DMS153 (cell line): Measurements from ENCODE around the gene CFAP299.

Experiments
- DNase-seq: peaks from one replicate; lab custom pipeline; 2025; lab: John Stamatoyannopoulos, UW

CFAP299 gene

DNA sequence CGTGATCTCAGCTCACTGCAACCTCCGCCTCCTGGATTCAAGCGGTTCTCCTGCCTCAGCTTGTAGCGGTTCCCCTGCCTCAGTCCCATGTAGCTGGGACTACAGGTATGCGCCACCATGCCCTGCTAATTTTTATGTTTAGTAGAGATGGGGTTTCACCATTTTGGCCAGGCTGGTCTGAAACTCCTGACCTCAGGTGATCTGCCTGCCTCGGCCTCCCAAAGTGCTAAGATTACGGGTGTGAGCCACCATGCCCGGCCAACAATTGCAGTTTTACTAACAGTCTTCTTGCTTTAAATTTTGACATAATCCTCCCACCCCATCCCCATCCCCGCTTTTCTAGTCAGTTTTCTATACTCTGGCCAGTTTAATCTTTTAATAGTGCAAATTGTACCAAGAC, 112.0 kb downstream of the CFAP299 start:
- no peak for DNase-seq

- no peak for DNase-seq
Measured at GRCh38 chr4:80448056-80448455, 112.5 kb downstream of the CFAP299 start.

GRCh38 chr4:80452055-80452454, 116.5 kb downstream of the CFAP299 start:
- no peak for DNase-seq

GRCh38 chr4:80452768-80453167, 117.2 kb downstream of the CFAP299 start:
- no peak for DNase-seq

DNA sequence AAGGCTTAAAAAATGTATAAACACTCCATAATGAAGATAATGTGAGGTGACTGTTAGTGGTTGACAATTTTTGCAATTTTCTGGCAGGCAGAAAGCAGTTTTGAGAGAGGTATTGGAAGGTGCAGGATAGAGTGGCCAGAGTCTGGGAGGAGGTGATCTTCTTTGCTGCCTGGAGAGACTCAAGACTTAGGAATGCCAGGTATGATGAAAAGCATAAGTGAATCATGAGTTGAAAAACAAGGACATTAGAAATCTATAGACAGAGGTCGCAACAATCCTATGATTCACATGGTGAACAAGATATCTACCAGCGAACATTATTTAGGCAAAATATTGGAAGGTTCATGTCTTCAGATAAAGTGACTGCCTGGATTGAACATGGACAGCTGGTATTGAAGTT, 118.5 kb downstream of the CFAP299 start:
- no peak for DNase-seq

- DNase-seq, result no peak
Measured at GRCh38 chr4:80454556-80454955, 119.0 kb downstream of the CFAP299 start.

GRCh38 chr4:80459918-80460473, 124.5 kb downstream of the CFAP299 start:
- DNase-seq, result no peak

GRCh38 chr4:80461412-80461811, 125.9 kb downstream of the CFAP299 start:
- DNase-seq, result peak; percentile 28

- DNase-seq, result no peak
Measured at GRCh38 chr4:80462621-80463091, 127.1 kb downstream of the CFAP299 start.

DNA sequence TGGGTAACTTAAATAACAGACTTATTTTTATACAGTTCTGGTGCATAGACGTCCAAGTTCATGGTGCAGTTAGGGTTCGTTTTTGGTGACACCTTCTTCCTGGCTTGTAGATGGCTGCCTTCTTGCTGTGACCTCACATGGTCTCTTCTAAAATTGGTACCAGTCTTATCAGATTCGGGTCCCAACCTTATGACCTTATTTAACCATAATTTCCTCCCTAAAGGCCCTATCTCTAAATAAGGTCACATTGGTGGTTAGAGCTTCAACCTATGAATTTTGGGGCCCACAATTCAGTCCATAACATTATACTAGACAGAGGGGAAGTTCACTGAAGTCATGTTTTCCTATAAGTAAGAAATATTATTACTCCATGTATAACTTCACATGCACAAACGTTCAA, 128.0 kb downstream of the CFAP299 start:
- no peak for DNase-seq

DNA sequence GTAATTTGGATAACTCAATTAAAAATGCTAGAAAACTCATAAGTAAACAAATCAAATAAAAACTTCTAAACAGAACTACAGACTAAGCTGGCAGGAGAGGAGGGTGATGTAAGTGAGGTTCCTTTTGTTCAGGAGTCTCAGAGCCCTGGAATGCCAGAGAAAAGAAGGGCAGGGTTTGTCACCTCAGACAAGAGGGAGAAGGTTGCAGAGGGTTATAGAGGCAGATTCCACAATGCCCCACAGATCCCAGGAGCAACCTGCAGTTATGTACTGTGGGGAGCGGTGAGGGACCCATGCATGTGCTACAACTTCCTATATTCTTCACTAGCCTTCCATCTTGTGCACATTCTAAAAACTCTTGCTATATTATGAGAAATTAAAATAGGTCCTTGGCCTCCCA, 129.7 kb downstream of the CFAP299 start:
- DNase-seq, result no peak

DNA sequence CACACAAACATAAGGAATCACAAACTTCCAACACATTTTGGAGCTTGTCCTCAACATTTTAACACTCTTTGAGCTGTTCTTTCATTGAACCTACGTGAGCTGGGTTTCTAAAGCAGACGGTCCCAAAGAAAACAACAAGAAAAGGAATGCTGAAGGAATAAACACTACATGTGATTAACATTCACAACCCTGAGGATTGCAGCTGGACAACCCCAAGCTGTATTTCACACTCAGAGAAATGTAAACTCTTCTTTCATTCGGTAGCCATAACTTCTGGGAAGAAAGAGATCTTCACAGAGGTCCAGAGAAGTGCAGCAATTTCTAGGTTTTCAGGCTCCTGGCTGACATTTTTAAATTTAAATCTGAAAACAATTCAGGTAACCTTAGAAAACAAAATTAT, 130.2 kb downstream of the CFAP299 start:
- no peak for DNase-seq

GRCh38 chr4:80466618-80467017, 131.1 kb downstream of the CFAP299 start:
- DNase-seq, result no peak

DNA sequence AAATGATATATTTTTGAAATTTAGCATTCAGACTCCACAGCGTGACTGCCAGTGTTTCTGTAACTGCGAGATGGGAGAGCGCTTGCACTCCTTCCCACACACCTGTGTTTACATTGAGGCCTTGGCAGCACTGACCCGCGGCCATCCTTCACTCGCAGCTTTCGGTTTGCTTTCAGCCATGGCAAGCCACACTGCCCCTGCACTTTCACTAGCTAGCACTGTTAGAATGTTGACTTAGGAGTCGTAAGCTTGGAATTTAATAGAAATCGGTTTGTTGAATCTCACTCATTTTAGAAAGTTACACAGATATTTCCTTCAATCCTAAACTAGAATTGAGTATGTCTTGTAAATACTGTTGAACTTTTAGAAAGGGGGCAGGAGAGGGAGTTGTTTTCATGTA, 136.2 kb downstream of the CFAP299 start:
- peak; percentile 49 for DNase-seq

- no peak for DNase-seq
Measured at GRCh38 chr4:80475236-80475635, 139.7 kb downstream of the CFAP299 start.

DNA sequence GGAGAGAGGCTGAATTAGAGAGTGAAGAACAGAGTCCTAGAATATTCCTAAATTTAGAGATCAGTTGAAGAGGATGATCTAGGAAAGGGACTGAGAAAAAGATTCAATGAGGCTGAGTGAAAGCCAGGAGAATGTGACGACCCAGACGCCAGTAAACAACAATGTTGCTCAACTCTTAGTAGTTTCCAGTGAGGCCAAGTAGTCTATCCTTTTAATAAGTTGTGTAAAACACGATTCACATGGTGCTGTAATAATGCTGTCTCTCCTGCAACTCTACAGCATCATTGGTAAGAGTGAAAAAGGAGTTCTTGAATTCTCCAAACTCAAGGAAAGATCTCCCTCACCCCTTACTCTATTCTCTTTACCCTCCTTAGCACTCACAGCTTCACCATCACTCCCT, 140.3 kb downstream of the CFAP299 start:
- DNase-seq, result no peak

GRCh38 chr4:80484712-80485111, 149.2 kb downstream of the CFAP299 start:
- DNase-seq, result no peak

- no peak for DNase-seq
Measured at GRCh38 chr4:80486603-80487002, 151.1 kb downstream of the CFAP299 start.

- DNase-seq, result no peak
Measured at GRCh38 chr4:80489798-80490197, 154.3 kb downstream of the CFAP299 start.

DNA sequence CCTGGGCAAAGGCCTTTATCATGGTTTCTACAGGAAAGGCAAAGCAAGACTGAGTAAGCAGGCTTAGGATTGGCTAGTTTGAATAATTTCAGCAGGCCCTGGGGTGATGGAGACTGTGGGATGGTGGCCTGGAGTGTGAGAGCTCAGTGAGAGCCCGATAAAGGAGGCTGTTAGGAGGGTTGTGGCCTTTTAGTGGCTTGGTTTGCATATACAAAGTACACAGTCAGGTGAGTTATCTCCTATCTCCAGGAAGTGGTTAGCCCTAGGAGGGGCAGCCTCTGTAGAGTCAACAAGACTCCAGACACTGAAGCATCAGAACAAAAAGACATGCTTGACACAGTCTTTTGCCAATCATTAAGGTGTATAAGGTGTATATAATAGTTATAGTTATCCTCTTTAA, 157.2 kb downstream of the CFAP299 start:
- peak; percentile 81 for DNase-seq

- no peak for DNase-seq
Measured at GRCh38 chr4:80495865-80496264, 160.3 kb downstream of the CFAP299 start.

DNA sequence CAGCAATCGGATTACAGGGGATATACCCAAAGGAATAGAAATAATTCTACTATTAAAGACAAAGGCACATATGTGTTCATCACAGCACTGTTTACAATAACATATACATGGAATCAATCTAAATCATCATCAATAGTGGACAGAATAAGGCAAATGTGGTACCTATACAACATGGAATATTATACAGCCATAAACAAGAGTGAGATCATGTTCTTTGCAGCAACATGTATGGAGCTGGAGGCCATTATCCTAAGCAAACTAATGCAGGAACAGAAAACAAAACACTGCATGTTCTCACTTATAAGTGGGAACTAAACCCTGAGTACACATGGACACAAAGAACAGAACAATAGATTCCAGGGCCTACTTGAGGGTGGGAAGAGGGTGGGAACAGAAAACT, 163.2 kb downstream of the CFAP299 start:
- DNase-seq, result no peak

DNA sequence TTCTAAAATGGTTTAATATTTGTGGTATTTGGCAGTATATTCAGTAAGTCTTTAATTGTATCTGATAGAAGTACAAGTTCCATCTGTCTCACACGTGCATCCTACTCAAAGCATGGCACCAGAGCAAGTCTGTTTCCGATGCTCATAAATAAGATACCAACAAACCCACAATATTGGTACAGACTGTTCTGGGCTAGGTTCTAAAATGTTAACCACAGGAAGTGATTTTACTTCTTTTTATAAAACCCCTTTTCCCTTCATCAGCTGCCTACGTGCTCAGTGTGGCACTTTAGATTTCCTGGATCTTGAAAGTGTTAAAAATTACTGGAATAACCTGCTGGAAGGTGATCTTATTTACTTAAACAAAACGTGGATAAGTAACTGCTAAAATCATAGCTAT, 165.1 kb downstream of the CFAP299 start:
- no peak for DNase-seq

DNA sequence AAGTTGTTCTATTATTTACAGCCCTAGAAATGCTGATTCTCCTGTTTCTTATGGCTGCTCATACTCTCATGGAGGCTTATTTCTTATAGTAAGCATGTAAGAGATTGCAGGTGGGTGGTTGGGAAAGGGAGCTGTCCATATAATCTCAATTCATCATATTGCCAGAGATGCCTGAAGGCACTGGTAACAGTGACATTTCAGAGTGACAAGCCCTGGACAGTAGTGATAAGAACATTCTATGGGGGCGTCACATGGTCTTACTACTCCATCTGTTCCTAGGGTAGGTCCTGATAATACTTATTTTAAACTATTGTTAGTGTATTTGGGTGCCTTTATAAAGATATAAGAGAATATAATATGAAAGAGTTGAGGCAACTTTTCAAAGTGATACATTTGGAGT, 171.5 kb downstream of the CFAP299 start:
- no peak for DNase-seq

DNA sequence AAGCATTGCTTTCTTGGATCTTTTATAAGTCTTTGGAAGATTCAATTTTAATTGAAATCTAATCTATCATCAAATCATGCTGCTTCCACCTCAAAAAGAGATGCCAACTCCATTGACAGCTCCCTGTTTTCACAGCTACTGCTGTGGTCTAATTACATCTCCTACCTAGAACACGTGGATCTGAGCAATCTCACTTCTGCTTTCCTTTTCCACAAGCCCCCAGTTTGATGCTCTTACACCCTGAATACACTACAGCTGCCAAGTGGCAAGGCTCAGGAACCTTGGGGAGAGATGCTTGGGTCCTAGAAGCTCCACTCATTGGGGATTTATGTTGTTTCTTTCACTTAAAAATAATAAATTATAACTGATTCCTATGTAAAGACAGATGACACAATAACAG, 172.0 kb downstream of the CFAP299 start:
- no peak for DNase-seq
